GM19452 (cell line): ENCODE measurements around the gene NSMCE3.

Experiments used
- ATAC-seq: cut with Tn5 transposase; IDR thresholded peaks from one replicate; pipeline ENCODE4 v1.9.1; 2021; ENCODE audit not compliant: unreplicated experiment

The NSMCE3 gene

GRCh38 chr15:29222129-29222853, 47.3 kb downstream of the NSMCE3 start:
- no peak for ATAC-seq

GRCh38 chr15:29220852-29221251, 48.8 kb downstream of the NSMCE3 start:
- no peak for ATAC-seq

GRCh38 chr15:29216955-29217354, 52.7 kb downstream of the NSMCE3 start:
- no peak for ATAC-seq
